Hepatocyte (in vitro differentiated cells): ENCODE results near the gene MINK1.

Experiments used
- CTCF ChIP-seq: fragments of 200-600 bp; sonication (generic); IDR thresholded peaks from 2 replicates; pipeline ENCODE4 v1.5.1; 2016; ENCODE audit warnings: antibody characterized with exemption, mild to moderate bottlenecking; ENCODE audit not compliant: poor library complexity
- EZH2phosphoT487 ChIP-seq: fragments of 200-600 bp; sonication (generic); IDR thresholded peaks from one replicate; pipeline ENCODE4 v1.6.1; 2018; ENCODE audit warnings: antibody characterized with exemption, mild to moderate bottlenecking, low read depth, moderate library complexity; ENCODE audit not compliant: unreplicated experiment, severe bottlenecking

GRCh38 chr17:4937553-4937952 is 104.4 kb downstream of the MINK1 start:
- TF ChIP-seq CTCF (no peak), EZH2phosphoT487 (no peak)
